Fibroblast of the aortic adventitia (primary cell): ENCODE results near the gene DPYSL4. TPM values are rescaled to one million over a fixed set of nuclear protein-coding genes. Genes with fewer than 3 reads are reported as not detected.

Experiments used
- DNase-seq: peaks from one replicate; pipeline ENCODE4 v3.0.0-alpha.2; 2010; ENCODE audit warnings: low read depth
- H3K4me3 ChIP-seq: 2 replicates; pipeline ENCODE4 v1.5.1; 2011; ENCODE audit warnings: low read depth, mild to moderate bottlenecking, control low read depth, low read length, moderate library complexity
- total RNA-seq: library from RNA; depleted of rRNA; stranded (reverse); fragments of >200 nt; gene quantifications from 2 replicates; pipeline ENCODE4 v1.2.3, GENCODE V29; 2012; ENCODE audit warnings: low replicate concordance
- TF ChIP-seq, protein P1 (sequence below): IDR thresholded peaks from 2 replicates; pipeline ENCODE4 v1.5.1; 2011; ENCODE audit warnings: mild to moderate bottlenecking, low read length, control low read depth, inconsistent platforms; ENCODE audit not compliant: insufficient read depth

Gene DPYSL4
- total RNA-seq, 1 donor, result 0.18 TPM

DNA sequence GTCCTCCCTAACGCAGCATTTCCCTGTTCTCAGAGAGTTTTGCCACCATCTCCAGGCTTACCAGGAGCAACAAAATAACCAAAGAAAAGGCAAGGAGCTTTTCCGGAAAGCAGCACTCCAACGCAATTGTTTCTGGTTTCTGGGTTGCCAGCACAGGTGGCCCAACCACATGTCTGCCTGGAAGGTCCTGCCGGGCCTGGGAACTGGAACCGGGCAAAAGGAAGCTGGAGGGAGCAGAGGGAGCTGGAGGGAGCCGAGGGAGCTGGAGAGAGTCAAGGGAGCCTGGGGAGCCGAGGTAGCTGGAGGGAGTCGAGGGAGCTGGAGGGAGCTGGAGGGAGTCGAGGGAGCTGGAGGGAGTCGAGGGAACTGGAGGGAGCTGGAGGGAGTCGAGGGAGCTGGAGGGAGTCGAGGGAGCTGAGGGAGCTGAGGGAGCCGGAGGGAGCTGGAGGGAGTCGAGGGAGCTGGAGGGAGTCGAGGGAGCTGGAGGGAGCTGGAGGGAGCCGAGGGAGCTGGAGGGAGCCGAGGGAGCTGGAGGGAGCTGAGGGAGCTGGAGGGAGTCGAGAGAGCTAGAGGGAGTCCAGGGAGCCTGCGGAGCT lies 66.4 kb downstream of the DPYSL4 start:
- TF ChIP-seq, protein P1, sequence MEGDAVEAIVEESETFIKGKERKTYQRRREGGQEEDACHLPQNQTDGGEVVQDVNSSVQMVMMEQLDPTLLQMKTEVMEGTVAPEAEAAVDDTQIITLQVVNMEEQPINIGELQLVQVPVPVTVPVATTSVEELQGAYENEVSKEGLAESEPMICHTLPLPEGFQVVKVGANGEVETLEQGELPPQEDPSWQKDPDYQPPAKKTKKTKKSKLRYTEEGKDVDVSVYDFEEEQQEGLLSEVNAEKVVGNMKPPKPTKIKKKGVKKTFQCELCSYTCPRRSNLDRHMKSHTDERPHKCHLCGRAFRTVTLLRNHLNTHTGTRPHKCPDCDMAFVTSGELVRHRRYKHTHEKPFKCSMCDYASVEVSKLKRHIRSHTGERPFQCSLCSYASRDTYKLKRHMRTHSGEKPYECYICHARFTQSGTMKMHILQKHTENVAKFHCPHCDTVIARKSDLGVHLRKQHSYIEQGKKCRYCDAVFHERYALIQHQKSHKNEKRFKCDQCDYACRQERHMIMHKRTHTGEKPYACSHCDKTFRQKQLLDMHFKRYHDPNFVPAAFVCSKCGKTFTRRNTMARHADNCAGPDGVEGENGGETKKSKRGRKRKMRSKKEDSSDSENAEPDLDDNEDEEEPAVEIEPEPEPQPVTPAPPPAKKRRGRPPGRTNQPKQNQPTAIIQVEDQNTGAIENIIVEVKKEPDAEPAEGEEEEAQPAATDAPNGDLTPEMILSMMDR, result no peak
- H3K4me3 ChIP-seq, result no peak overlapping the region
- DNase-seq, result no peak

- TF ChIP-seq, protein P1, result no peak
- DNase-seq, result no peak
- no peak overlapping the region for H3K4me3 ChIP-seq
Measured at GRCh38 chr10:132254841-132255240, 68.1 kb downstream of the DPYSL4 start.

Other genes starting within 250 kb of the DPYSL4 start
- 65.1 and 81.4 TPM in 2 replicates for gene BNIP3, start 205.0 kb upstream of the DPYSL4 start, total RNA-seq
- 0.09 and 1.1 TPM in 2 replicates for gene JAKMIP3, start 121.0 kb upstream of the DPYSL4 start, total RNA-seq
- gene STK32C, start 121.0 kb downstream of the DPYSL4 start, total RNA-seq, result 6.7 and 8.4 TPM in 2 replicates
- 12.0 and 24.1 TPM in 2 replicates for gene LRRC27, start 145.2 kb downstream of the DPYSL4 start, total RNA-seq
- gene PWWP2B, start 210.3 kb downstream of the DPYSL4 start, total RNA-seq, result 6.1 and 7.2 TPM in 2 replicates